A549 (cell line): Measurements from ENCODE around the gene OLFM1.

ENCODE experiments used
- CHD4 ChIP-seq: fragments of 200-600 bp; sonication (generic); IDR thresholded peaks from 2 replicates; pipeline ENCODE4 v1.6.1; 2016; ENCODE audit warnings: antibody characterized with exemption, mild to moderate bottlenecking, borderline replicate concordance
- E2F6 ChIP-seq: IDR thresholded peaks from 2 replicates; pipeline ENCODE4 v1.6.1; 2012; ENCODE audit warnings: low read depth, borderline replicate concordance
- ELK1 ChIP-seq: fragments of 150-350 bp; IDR thresholded peaks from 2 replicates; pipeline ENCODE4 v1.6.1; 2014; ENCODE audit warnings: low read depth, mild to moderate bottlenecking, low read length
- EP300 ChIP-seq, 2 experiments: fragments of >200 bp; sonication (Bioruptor Twin); formaldehyde crosslinking; IDR thresholded peaks; 2 replicates in 1 of 2; 3 replicates in 1 of 2; pipeline ENCODE4 v1.6.1; 2016 to 2017
- HDAC2 ChIP-seq: fragments of 200-600 bp; sonication (generic); IDR thresholded peaks from 2 replicates; pipeline ENCODE4 v1.6.1; 2016
- MAZ ChIP-seq: fragments of 150-350 bp; IDR thresholded peaks from 2 replicates; pipeline ENCODE4 v1.6.1; 2014; ENCODE audit warnings: antibody characterized with exemption, low read depth, low read length, borderline replicate concordance
- MYC ChIP-seq: IDR thresholded peaks from 2 replicates; pipeline ENCODE4 v1.6.1; 2012; ENCODE audit warnings: mild to moderate bottlenecking, inconsistent platforms, low read length, improper control_type of control experiment, borderline replicate concordance
- POLR2A ChIP-seq: IDR thresholded peaks from 2 replicates; pipeline ENCODE4 v1.6.1; 2012; ENCODE audit warnings: mild to moderate bottlenecking, low read length
- RCOR1 ChIP-seq: fragments of 150-350 bp; IDR thresholded peaks from 2 replicates; pipeline ENCODE4 v1.6.1; 2014; ENCODE audit warnings: antibody characterized with exemption, low read length, low read depth
- USF2 ChIP-seq: fragments of 450-650 bp; IDR thresholded peaks from 2 replicates; pipeline ENCODE4 v1.6.1; 2014; ENCODE audit warnings: antibody characterized with exemption
- TF ChIP-seq, protein P1 (sequence below): fragments of >200 bp; sonication (Bioruptor Twin); formaldehyde crosslinking; IDR thresholded peaks from 3 replicates; pipeline ENCODE4 v1.5.1; 2016

GRCh38 chr9:135138078-135138855 is 50.8 kb downstream of the OLFM1 start:
- TF ChIP-seq, protein P1, sequence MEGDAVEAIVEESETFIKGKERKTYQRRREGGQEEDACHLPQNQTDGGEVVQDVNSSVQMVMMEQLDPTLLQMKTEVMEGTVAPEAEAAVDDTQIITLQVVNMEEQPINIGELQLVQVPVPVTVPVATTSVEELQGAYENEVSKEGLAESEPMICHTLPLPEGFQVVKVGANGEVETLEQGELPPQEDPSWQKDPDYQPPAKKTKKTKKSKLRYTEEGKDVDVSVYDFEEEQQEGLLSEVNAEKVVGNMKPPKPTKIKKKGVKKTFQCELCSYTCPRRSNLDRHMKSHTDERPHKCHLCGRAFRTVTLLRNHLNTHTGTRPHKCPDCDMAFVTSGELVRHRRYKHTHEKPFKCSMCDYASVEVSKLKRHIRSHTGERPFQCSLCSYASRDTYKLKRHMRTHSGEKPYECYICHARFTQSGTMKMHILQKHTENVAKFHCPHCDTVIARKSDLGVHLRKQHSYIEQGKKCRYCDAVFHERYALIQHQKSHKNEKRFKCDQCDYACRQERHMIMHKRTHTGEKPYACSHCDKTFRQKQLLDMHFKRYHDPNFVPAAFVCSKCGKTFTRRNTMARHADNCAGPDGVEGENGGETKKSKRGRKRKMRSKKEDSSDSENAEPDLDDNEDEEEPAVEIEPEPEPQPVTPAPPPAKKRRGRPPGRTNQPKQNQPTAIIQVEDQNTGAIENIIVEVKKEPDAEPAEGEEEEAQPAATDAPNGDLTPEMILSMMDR, result no peak
- TF ChIP-seq E2F6 (no peak), MAZ (no peak), RCOR1 (no peak), EP300 (IDR thresholded peaks at IDR 0.05) (no peak), HDAC2 (no peak), USF2 (no peak), ELK1 (no peak), CHD4 (no peak), POLR2A (no peak), MYC (no peak)
